Activated CD8-positive, alpha-beta T cell treated with anti-CD3 and anti-CD28 coated beads for 36 hours (primary cell): ENCODE results near the gene PIAS2. TPM values are rescaled to one million over a fixed set of nuclear protein-coding genes. Genes with fewer than 3 reads are reported as not detected.

Experiments
- ATAC-seq: fragments of 200-7000 bp; cut with Tn5 transposase; one replicate; pipeline ENCODE4 v1.10.0; 2021; ENCODE audit warnings: mild to moderate bottlenecking, moderate library complexity
- CTCF ChIA-PET: fragments of 350-600 bp; sonication (Branson Sonifier 250); formaldehyde crosslinking; loops from one replicate; lab custom pipeline; 2021; ENCODE audit warnings: antibody characterized with exemption; lab: Charles Lee
- POLR2A ChIA-PET: fragments of 350-600 bp; sonication (Branson Sonifier 250); formaldehyde crosslinking; loops from one replicate; lab custom pipeline; 2021; ENCODE audit warnings: antibody characterized with exemption; lab: Charles Lee
- DNase-seq: peaks from one replicate; pipeline ENCODE4 v3.0.0-alpha.2; 2020
- H3K27ac Mint-ChIP-seq: one replicate; pipeline ENCODE4 v1.8.0; 2021; ENCODE audit warnings: mild to moderate bottlenecking, mixed read lengths
- H3K27me3 Mint-ChIP-seq: one replicate; pipeline ENCODE4 v1.8.0; 2021; ENCODE audit warnings: mixed read lengths
- H3K36me3 Mint-ChIP-seq: one replicate; pipeline ENCODE4 v1.8.0; 2021; ENCODE audit warnings: low read depth, mixed read lengths
- H3K4me1 Mint-ChIP-seq: one replicate; pipeline ENCODE4 v1.8.0; 2021; ENCODE audit warnings: low read depth, mixed read lengths
- H3K4me3 Mint-ChIP-seq: one replicate; pipeline ENCODE4 v1.8.0; 2021; ENCODE audit warnings: mild to moderate bottlenecking, moderate library complexity, mixed read lengths
- H3K9me3 Mint-ChIP-seq: one replicate; pipeline ENCODE4 v1.8.0; 2021; ENCODE audit warnings: mixed read lengths
- intact Hi-C: fragments of 100-400 bp; cut with micrococcal nuclease; formaldehyde crosslinking; loops from one replicate; pipeline ENCODE4 v1.10.0; 2022
- total RNA-seq, 2 experiments: library from RNA; stranded (reverse); gene quantifications; one replicate each; pipeline ENCODE4 v1.2.3, GENCODE V29; 2021
- TF ChIP-seq, protein P1 (sequence below): fragments of 200-600 bp; IDR thresholded peaks from one replicate; pipeline ENCODE4 v1.8.0; 2022; ENCODE audit warnings: antibody characterized with exemption, mild to moderate bottlenecking

Gene PIAS2
- total RNA-seq, 2 experiments from 2014 or later, result 26.9 to 29.8 TPM

DNA sequence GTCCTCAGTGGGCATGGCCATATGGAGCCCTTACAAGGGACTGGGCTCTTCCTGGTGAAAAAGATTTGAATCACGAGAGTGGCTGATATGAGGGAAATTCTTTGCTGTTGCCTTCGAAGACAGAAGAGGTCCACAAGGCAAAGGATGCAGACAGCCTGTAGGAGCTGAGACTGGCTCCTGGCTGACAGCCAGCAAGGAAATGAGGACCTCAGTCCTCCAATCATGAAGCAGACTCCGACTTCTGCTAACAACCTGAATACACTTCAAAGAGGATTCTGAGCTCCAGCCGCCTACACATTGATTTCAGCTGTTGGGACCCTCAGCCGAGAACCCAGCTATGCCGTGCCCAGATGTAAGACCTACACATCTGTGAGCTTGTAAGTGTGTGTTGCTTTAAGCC is 157.4 kb downstream of the PIAS2 start:
- ATAC-seq (no peak), DNase-seq (no peak)
- intact Hi-C loops, result no loop called here
- H3K27ac Mint-ChIP-seq, result no peak overlapping the region
- no peak overlapping the region for H3K4me3 Mint-ChIP-seq
- POLR2A ChIA-PET, result no interaction called here
- H3K36me3 Mint-ChIP-seq, result no peaks in the 10 kb centered on the region
- TF ChIP-seq, protein P1, sequence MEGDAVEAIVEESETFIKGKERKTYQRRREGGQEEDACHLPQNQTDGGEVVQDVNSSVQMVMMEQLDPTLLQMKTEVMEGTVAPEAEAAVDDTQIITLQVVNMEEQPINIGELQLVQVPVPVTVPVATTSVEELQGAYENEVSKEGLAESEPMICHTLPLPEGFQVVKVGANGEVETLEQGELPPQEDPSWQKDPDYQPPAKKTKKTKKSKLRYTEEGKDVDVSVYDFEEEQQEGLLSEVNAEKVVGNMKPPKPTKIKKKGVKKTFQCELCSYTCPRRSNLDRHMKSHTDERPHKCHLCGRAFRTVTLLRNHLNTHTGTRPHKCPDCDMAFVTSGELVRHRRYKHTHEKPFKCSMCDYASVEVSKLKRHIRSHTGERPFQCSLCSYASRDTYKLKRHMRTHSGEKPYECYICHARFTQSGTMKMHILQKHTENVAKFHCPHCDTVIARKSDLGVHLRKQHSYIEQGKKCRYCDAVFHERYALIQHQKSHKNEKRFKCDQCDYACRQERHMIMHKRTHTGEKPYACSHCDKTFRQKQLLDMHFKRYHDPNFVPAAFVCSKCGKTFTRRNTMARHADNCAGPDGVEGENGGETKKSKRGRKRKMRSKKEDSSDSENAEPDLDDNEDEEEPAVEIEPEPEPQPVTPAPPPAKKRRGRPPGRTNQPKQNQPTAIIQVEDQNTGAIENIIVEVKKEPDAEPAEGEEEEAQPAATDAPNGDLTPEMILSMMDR, result no peak
- CTCF ChIA-PET, result no interaction called here
- H3K4me1 Mint-ChIP-seq, result peaks cover 8% of the 10 kb centered on the region
- peaks cover 50% of the 10 kb centered on the region for H3K27me3 Mint-ChIP-seq
- no peaks in the 10 kb centered on the region for H3K9me3 Mint-ChIP-seq

DNA sequence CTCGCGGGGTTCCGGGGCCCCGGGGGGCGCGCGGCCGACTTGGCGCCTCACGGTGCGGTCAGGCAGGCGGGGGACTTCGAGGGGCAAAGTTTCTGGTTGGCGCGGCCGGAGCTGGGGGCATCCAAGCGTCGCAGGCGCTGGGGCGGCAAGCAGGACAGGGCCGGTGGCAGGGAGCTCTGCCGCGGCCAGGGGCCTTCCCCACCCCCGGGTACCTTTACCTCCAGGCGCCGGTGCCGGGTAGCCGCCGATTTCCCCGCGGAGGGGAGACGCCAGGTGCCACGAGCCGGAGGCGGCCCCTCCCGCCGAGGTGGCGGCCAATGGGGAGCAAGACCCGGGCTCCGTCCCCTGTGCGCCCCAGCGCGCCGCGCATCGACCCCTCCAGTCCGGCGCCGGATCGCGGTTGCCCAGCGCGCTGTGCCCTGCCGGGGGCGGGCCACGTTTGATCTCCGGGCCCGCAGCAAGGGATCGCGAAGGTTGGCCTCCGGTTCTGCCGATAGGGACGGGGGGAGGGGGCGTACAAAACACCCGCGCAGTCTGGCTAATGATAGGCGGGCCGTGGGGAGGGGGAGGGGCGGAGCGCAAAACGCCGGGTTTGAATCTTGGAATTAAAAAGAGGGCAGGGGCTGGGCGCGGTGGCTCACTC is 160.6 kb downstream of the PIAS2 start, which contains the start of gene ST8SIA5:
Gene ST8SIA5 (minus strand): TSS at position 495 of the 643 bp plus-strand sequence. CDS start 545 bp downstream, outside the sequence.
- TF ChIP-seq, protein P1, result no peak
- H3K36me3 Mint-ChIP-seq, result no peaks in the 10 kb centered on the region
- CTCF ChIA-PET, result no interaction called here
- peaks cover 62% of the 10 kb centered on the region for H3K27me3 Mint-ChIP-seq
- POLR2A ChIA-PET, result no interaction called here
- DNase-seq, result no peak
- no peak for ATAC-seq
- H3K4me1 Mint-ChIP-seq, result peaks cover 12% of the 10 kb centered on the region
- no peaks in the 10 kb centered on the region for H3K9me3 Mint-ChIP-seq
- H3K4me3 Mint-ChIP-seq, result peak within 1 kb of the TSS; percentile 22
- no peak within 1 kb of the TSS for H3K27ac Mint-ChIP-seq
- intact Hi-C loops, result no loop called here

DNA sequence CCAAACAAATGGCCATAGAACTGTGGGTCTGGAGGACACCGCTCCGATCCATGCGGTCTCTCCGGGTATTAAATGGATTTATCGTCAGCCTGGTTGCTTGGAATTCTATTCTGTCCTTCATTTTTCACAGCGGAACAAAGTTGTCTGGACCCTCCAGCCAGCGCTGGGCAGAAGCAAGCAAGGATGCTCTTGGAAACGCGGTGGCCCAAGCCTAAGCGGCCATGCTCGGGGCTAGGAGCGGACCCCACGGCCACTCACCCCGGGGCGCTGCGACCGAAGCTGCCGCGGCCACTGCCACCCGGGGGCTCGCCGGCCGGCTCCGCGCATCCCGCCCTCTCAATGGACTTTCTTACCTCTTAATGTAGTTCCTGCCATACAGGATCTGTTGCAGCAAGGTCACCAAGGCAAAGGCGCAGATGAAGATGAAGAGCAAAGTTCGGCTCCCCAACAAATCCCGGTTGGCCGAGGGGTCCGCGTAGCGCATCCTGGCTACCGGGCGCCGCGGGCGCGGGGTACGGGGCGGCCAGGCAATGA is 161.2 kb downstream of the PIAS2 start:
- Mint-ChIP-seq H3K4me3 (no peak overlapping the region), H3K27me3 (peaks cover 63% of the 10 kb centered on the region), H3K27ac (no peak overlapping the region), H3K36me3 (no peaks in the 10 kb centered on the region), H3K9me3 (no peaks in the 10 kb centered on the region), H3K4me1 (peaks cover 12% of the 10 kb centered on the region)
- intact Hi-C loops, result no loop called here
- ATAC-seq, result no peak
- TF ChIP-seq, protein P1, result no peak
- ChIA-PET POLR2A (no interaction called here), CTCF (no interaction called here)
- no peak for DNase-seq

DNA sequence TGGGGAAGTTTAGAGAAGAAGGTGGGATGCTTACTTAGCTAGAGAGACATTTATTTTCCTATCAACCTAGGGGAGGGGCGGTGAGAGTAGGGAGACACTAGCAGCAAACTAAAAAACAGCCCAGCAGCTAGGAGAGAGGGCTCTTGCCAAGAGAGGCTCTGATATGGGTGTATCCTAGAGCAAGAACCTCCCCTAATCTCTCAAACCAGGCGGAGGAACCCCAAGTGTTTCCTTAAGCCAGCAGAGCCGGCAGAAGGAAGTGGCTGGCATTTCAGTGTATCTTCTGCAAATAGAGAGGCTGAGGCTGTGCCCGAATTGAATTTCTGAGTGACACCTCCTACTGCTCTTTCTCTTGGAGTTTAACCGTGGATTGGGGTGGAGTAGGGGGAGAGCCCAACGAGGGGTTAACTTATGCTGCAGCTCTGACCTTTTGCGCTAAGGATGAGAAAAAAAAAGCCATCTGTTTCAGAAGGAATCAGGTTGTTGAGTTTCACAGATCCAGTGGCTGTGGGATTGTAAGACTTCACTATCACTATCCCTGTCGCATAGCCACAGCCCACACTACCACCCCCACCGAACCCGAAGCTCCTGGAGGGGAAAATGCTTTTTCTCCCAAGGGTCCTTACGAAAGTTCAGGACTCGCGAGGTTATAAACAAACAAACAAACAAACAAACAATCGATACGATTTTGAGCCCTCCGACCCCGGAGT is 161.8 kb downstream of the PIAS2 start:
- no peak overlapping the region for H3K4me3 Mint-ChIP-seq
- H3K36me3 Mint-ChIP-seq, result no peaks in the 10 kb centered on the region
- ChIA-PET CTCF (no interaction called here), POLR2A (no interaction called here)
- H3K4me1 Mint-ChIP-seq, result peaks cover 12% of the 10 kb centered on the region
- ATAC-seq, result no peak
- H3K9me3 Mint-ChIP-seq, result no peaks in the 10 kb centered on the region
- peaks cover 61% of the 10 kb centered on the region for H3K27me3 Mint-ChIP-seq
- intact Hi-C loops, result no loop called here
- no peak overlapping the region for H3K27ac Mint-ChIP-seq
- TF ChIP-seq, protein P1, result no peak
- DNase-seq, result no peak

DNA sequence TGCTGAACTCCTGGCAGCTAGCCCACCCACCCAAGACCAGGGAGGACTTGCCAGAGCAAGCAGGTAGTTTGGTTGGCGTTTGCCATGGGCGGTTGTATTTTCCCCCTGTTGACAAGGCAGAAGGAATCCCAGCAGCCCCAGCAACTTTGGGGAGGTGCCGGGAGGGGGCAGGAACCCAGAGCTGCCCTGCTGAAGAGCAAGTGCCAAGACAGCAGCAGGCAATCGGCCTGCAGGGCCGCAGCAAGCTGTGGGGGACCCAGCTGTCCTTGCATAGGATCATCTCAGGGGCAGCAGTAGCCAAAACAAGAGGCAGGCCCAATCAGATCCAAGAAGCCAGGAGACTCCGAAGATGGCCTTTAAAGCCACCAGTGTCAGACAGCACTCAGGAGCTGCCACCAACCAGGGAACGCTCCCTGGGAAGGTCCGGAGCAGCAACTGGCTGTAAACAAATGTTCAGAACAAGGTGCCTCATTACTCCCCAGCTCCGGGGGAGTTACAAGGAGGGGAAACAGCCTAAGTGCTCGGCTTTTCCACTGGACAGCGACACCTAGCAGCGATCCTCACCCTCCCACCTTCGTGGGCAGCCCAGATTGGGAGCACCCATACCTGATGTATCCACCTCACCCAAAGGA is 162.5 kb downstream of the PIAS2 start:
- Mint-ChIP-seq H3K4me1 (peaks cover 12% of the 10 kb centered on the region), H3K9me3 (no peaks in the 10 kb centered on the region), H3K4me3 (no peak overlapping the region), H3K27ac (no peak overlapping the region), H3K36me3 (no peaks in the 10 kb centered on the region), H3K27me3 (peaks cover 62% of the 10 kb centered on the region)
- ChIA-PET POLR2A (no interaction called here), CTCF (no interaction called here)
- ATAC-seq (no peak), DNase-seq (no peak)
- intact Hi-C loops, result no loop called here
- TF ChIP-seq, protein P1, result no peak
